GM12874 (cell line): ENCODE results near the gene AWAT1.

Experiments used
- CTCF ChIP-seq: IDR thresholded peaks from 2 replicates; pipeline ENCODE4 v1.5.1; 2011; ENCODE audit warnings: low read depth, mild to moderate bottlenecking, control low read depth, low read length, moderate library complexity; ENCODE audit not compliant: insufficient read depth

AWAT1 gene

GRCh38 chrX:70264784-70265183 is 30.3 kb downstream of the AWAT1 start:
- TF ChIP-seq CTCF, result no peak

GRCh38 chrX:70268034-70268433 is 33.6 kb downstream of the AWAT1 start, which contains the start of gene ARR3:
TSS of gene ARR3 (plus strand) at chrX:70268334. CDS start at chrX:70269386, 1,052 bp downstream.
- no peak for TF ChIP-seq CTCF

GRCh38 chrX:70279081-70279480 is 44.6 kb downstream of the AWAT1 start:
- TF ChIP-seq CTCF, result no peak

- TF ChIP-seq CTCF, result no peak
Measured at GRCh38 chrX:70280573-70280972, 46.1 kb downstream of the AWAT1 start.

- no peak for TF ChIP-seq CTCF
Measured at GRCh38 chrX:70281951-70282350, 47.5 kb downstream of the AWAT1 start, which contains the start of gene RAB41. TSS of gene RAB41 (plus strand) at chrX:70282172. CDS start at chrX:70282218, 46 bp downstream.

GRCh38 chrX:70289168-70289792 is 54.8 kb downstream of the AWAT1 start:
- TF ChIP-seq CTCF, result no peak
